Suppressor macrophage treated with lipopolysaccharide for 1 hour (primary cell): ENCODE results near the gene TOR1B.

Experiments
- DNase-seq, 3 donors: peaks; one replicate each; pipeline ENCODE4 v3.0.0-alpha.2; 2020 to 2022

The TOR1B gene

DNA sequence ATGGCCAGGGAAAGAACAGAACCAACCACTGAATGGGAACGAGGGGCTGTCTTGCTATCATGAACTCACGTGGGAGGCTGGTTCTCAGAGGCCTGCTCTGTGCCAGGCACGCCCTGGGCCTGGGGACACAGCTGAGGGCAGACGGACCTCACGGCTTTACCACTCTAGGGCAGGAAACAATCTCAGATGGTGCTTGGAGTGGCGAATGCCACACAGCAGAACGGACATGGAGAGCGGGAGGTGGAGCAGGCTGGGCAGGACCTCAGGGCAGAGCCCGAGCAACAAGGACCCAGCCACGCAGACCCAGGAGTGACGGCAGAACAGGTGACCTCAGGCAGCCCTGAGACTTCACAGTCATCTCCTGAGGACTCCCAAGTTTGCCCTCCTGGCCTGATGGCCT is 12.3 kb downstream of the TOR1B start:
- no peak for DNase-seq

DNA sequence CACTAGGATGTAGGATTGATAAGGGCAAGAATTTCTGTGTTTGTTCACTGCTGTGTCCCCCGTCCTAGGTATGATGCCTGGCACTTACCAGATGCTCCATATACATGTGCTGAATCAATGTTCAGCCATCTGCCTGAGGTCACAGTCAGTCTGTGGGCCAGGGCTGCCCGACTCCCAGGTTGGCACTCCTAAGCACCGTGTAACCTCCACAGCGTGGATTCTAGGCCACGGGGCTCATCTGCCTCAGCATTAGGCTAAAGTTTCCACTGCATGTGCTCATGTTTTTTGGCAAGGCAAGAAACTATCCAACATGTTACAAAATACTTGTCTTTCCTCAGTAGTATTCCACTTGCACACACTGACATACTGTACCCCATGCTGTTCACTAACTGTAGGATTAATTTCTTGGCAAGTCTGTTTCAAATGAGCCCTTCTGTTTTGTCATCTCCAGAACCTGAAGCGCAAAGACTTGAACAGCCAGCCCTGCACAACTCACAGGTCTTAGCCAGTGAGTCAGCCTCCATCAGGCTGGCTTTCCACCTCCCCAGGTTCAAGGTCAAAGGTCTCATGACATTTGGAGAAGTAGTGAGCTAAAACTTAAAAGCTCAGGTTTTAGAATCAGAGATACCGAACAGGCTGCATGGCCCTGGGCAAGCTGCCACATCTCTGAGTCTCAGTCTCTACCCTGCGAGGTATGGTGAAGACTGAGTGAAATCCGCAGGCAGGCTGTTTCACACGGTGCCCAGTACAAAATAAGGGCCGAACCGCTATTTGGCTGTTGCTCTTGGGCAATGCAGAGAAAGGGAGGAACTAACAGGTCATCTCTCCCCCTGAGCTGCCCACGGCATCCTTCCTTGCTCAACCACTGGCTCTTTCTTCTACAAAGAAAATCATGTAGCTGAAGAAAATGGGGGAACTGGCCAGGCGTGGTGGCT is 13.8 kb downstream of the TOR1B start:
- peak; percentile 77 to 83 (median 81) for DNase-seq

DNA sequence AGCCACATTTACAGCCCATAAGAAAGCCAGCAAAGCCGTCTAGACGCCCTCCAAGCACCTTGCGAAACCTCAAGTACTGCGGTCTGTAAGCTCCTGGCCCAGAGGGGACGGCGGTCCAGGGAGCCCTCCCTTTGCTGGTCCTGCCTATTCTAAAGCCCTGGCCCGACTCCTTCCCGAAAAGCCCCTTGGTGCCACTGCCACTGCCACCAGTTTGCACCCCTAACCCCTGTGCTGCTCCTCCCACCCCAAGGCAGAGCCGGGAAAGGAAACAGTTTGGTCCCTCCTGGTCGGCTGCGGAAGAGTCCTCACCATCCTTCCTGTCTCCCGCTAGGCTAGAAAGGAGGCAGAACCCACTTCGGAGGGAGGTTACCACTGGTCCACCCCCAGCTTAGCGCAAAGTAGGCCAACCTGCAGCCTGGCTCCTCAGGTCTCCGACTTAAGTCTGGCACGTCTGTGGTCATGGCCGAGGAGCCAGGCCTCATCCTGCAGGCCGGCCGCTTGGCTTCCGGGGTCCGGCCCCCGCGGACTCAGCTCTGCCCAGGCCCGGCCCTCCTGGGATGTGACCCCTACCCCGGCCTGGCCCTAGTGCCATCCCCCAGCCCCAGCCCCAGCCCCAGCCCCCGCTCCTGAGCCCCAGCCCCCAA is 20.0 kb downstream of the TOR1B start:
- DNase-seq: peak in 2 of 3 donors; percentile 31 to 56

DNA sequence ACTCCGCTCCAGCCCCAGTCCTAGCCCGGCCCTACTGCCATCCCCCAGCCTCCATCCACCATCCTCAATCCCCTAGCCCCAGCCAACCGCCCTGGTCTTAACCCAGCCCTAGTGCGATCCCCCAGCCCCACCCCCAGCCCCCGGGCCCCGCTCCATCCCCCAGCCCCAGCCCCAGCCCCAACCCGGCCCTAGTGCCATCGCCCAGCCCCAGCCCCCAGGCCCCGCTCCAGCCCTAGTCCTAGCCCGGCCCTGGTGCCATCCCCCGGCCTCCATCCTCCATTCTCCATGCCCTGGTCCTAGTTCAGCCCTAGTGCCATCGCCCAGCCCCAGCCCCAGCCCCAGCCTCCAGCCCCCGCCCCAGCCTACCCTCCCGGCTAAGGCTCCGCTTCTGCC is 20.6 kb downstream of the TOR1B start:
- no peak for DNase-seq

DNA sequence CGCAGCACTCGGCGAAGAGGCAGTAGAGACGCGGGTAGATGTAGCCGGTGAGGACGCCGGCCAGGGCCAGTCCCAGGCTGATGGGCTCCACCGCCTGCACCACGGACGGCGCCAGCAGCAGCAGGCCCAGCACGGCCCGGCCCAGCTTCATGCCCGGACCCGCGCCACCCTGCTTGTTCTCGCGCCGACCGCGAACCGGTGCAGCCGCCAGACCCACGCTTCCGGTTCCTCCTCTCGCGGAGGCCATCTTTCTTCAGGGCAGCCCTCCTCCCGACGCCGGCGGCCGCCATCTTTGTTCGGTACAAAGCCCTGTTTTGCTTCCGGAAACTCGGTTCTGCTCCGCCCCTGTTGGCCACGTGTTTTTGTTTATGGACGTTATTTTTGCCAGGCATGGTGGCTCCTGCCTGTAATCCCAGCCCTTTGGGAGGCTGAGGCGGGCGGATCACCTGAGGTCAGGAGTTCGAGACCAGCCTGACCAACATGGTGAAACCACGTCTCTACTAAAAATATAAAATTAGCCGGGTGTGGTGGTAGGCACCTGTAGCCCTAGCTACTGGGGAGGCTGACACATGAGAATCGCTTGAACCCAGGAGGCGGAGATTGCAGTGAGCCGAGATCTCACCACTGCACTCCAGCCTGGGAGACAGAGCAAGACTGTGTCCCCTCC is 21.1 kb downstream of the TOR1B start, which contains the start of gene TOR1A:
Gene TOR1A (minus strand): TSS at position 202 of the 667 bp plus-strand sequence. CDS start 51 bp downstream, at position 151.
- DNase-seq: peak; percentile 96

DNA sequence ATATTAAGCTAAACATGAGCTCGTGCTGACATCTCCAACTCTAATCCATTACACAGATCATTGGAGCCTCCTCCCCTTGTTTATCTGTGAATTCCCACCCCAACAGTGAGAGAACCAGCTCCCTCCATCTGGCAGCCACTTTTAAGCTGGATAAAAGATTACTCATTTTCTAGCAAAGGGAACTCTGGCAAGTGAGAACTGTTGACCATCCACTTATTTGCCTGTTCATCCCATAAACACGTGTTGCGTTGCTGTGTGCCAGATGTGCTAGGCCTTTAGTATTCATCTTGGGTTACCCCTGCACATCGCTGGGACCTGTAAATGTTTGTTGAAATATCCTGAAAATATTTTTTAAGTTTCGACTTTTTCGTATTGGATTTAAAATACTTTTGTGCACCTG is 23.4 kb downstream of the TOR1B start:
- no peak for DNase-seq

DNA sequence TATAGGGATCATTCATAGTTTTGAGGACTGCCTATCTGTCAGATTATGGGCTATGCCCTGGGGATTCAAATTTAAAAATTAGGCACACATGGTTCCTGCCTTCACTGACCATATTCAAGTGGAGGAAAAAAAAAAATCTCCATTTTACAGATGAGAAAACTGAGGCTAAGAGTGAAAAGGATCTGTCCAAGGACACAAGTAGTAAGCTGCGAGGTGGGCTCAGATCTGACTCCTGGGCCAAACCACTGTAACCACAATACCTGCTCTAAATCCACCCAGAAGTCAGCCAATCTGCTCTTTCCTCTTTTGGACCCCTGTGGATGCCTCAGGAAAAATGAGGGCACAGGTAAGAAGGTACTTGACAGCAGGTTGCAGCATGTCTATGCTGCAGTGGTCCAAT is 23.8 kb downstream of the TOR1B start:
- no peak for DNase-seq

DNA sequence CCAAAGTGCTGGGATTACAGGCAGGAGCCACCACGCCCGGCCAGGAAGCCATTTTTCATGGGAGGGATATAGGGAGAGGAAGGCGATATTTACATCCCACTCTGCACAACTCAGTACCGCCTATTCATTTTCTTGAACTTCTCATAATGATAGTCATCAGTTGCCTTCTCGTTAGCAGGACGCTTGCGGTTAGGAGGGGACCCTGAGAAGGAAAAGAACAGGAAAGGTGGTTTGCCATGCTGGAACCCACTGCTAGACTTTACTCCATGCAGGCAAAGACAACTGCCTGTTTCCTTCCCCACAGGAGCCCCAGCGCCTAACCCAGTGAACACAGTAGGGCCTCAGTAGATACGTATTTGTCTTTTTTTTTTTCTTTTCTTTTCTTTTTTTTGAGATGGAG is 25.1 kb downstream of the TOR1B start:
- no peak for DNase-seq

DNA sequence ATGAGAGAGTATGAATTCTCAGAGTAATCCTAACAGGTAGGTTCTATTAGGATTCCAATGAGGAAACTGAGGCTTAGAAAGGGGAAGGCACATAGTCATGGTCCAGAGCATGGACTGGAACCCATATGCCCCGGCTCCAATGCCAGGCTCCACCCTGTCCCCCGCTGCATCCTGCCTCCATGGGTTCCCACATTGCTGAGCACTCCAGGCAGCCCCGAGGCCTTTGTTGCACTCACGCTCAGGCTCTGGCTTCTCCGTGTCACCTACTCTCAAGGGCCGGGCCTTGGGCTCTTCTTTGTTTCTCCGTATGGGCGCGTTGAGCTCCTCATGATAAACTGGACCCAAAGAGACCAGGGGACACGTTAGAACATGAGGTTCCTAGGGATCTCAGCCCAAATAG is 26.0 kb downstream of the TOR1B start:
- no peak for DNase-seq

DNA sequence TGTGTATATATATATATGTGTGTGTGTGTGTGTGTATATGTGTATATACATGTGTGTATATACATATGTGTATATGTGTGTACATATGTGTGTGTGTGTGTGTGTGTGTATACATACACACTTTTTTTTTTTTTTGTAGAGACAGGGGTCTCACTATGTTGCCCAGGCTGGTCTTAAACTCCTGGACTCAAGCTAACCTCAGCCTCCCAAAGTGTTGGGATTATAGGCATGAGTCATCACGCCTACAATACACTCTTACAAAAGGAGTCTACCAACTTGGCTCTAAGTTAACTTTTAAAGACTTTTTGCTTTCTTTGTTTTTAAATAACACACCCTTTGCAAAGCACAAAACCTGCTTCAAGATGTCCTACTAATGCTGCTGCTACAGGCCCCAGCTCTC is 30.0 kb downstream of the TOR1B start:
- peak; percentile 26 to 51 (median 51) for DNase-seq

DNA sequence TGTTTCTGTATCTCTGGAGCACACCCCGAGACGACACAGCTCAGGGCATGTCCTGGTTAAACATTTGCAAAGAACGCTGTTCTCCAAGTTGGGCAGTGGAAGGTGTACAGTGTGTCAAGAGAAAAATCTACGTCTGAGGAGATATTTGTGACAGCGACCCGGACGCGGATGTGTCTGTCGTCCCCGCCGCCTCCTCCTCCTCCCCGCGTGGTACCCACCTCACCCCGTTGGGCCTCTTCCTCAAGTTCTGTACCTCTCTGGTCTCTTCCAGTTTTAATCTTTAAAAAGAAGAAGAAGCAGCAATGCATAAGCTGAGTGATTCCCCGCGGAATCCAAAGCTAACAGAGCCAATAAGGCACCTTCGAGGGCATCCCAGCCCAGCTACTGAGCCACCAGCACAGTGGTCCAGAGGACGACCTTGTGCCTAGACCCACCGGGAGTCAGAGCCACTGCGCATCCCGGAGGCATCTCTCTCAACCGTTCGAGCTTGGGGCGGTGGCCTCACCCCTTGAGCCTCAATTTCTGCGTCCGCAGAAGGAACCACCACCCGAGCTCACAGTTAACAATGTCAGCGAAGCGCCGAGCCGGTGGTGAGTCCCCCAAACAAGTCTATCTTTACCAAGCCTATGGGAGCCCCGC is 31.6 kb downstream of the TOR1B start:
- peak in 2 of 3 donors; percentile 24 to 47 for DNase-seq

DNA sequence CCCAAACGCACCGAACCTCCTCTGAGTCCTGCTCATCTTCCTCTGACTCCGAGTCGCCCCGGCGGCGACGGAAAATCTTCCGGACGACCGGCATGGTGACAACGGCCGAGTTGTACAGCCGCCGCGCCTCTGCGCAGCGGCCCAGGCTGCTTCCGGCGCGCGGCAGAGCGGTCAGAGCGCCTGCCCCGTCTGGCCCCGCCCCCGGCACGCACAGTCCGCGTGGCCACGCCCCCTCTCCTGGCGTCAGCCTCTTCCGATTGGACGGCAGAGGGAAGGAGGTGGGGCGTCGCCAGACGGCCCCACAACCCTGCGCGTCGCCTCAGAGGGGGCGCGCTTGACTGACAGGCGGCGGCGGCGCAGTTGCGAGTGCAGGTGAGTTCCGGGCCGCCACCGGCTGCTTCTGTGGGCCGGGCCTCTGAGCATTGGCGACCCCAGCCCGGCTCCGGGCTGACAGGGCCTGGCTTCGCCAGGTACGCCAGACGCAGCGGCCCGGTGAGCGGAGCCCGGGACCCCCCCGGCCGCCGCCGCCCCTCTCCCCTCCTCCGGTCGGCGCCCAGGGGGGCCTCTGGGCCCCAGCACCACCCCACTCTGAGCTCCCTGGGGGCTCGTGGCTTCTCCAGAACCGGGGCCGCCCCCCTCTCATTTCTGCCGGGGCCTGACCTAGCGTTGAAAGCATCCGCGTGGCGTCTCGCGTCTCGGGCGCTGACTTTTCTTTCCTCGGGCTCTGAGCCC is 32.3 kb downstream of the TOR1B start, which contains the start of the genes C9orf78 and USP20:
Gene C9orf78 (minus strand): TSS at position 148 of the 732 bp plus-strand sequence. CDS start 54 bp downstream, at position 94.
Gene USP20 (plus strand): TSS at position 331 of the 732 bp plus-strand sequence. CDS start 17,098 bp downstream, outside the sequence.
- peak; percentile 98 to 100 (median 99) for DNase-seq

DNA sequence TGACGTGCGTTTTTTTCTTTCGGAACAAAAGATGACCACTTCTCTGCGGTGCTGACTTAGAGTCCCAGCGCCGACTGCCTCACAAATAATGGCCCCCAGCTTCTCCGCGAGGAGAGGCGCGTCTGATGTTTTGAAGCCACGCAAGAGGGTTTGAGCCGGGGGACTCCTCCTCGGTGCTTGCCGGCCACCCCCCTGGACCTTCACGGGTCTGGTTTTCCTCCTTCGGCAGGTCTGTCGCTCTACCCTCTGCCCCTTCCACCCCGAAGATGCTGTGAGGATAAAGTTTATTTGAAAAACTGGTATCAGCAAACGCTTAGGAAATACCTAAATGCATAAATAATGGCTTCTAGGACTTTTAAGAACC is 32.9 kb downstream of the TOR1B start:
- no peak for DNase-seq

DNA sequence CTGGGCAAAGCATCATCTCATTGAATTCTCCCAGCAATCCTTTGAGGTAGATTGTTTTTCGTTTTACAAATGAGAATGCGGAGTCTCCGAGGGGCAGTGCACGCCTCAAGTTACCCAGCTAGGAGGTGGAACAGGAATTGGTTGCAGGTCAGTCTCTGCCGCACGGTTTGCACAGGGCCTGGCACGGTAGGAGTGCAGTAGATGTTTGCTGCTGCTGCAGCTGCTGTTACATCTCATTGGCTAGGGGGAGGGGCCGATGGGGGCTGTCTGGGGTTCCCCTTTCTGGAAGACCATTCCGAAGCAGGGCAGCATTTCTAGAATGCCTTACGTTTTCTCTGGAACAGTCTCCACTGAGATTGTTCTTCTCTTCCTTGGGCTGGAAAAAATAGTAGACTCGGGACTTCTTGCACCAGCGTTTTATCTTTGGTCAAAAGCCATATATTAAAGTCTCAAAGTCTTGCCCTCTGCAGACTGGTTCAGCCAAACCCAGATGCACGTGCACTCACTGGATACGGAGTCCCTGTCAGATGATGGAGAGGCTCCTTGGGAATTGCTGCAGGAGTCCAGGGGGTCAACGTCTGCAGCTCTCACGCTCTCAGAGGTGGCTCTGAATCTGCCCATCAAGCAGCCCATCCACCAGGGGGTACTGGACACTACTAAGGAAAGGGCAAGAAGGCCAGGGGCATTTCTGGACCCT is 33.5 kb downstream of the TOR1B start:
- peak in 1 of 3 donors; percentile 29 for DNase-seq

DNA sequence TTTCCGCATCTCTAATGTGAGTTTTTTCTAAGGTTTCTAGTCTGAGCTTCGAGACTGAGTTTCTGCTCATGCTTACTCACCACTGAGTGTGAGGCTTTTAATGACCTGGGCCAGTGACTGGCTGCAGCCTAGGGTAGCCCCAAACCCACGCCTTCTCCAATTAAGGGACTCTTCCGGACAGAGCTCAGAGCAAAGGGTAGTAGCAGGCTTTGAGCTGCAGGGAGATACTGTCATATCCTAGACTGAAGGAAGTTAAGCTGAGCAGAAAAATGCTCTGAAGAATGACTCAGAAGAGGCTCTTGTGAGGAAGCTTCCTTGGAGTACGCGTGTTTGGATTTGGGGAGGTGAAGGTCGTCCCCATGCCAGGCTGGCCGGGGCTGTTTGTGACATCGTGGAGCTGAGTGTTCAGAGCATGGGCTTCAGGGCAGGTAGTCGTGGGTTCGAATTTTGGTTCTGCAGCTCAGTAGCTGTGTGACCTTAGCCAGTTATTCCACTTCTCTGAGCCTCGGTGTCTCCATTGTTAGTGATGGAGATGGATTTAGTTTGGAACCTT is 35.8 kb downstream of the TOR1B start:
- DNase-seq: peak; percentile 60 to 83 (median 73)

DNA sequence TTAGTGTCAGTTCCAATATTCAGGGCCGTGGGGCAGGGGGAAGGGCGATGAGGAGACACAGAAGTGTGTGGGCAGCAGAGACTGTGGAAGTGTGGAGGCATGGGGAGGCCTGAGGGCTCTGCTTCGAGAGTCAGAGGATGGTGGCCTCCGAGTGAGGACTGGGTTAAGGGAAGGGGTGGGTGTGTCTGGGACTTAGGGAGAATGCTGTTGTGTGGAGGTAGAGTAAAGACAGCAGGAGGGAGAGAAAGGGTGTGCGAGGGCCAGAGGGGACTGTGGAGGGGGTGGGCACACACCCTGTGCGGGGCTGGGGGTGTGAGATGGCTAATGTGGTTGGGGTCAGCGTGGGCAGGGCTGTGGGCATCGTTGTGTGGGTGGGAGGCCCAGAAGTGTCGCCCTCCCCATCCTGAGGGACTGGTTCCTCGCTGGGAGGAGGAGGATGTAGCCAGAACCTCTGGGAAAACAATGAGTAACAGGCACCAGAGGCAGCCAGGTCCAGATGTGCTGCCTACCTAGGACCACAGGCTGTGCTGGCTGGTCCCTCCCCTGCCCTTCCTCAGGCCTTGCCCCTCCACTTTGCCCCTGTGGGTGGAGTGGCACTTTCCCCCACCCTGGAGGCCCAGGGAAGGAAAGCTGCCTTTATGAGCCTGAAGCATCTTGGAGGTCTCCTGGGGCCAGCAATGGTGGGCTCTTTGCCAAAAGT is 36.5 kb downstream of the TOR1B start:
- DNase-seq: no peak

DNA sequence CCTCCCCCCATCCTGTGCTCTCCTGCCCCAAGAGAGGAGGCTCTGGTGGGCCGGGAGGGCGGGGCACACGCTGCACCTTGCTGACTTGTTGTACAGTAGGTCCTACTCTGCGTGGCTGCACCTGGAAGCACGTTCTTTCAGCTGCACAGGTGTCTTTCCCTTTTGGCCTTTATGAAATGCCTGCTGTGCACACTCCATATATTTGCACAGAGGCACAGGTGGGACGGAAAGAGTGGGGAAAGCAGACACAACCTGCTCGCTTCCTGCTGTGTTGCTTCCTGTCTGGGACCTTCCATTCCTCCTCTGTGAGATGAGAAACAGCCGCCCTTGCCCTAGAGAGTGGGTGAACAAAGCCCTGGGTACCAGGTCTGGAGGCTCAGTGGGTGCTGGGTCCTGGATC is 37.0 kb downstream of the TOR1B start:
- no peak for DNase-seq

DNA sequence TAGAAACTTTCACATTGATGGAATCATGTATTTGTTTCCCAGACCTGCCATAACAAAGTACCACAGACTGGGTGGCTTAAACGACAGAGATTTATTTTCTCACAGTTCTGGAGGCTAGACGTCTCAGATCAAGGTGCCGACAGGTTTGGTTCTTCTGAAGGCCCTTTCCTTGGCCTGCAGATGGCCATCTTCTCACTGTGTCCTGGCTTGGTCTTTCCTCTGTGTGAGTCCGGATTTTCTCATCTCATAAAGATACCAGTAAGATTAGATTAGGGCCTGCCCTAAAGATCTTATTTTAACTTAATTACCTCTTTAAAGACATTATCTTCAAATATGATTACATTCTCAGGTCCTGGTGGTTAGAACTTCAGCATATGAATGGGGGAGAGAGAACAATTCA is 38.1 kb downstream of the TOR1B start:
- no peak for DNase-seq

DNA sequence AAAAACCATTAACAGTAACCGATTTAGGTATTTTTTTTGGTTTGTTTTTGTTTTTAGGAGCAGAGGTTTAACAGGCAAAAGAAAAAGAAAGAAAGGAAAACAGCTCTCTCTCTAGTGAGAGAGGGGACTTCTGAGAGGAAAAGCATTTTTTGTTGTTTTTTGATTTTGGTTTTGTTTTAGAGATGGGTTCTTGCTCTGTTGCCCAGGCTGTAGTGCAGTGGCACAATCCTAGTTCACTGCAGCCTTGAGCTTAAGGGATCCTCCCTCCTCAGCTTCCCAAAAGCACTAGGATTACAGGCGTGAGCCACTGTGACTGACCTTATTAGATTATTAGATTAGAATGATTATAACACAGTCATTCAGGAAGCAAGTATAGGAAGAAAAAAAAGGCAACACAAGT is 42.4 kb downstream of the TOR1B start:
- DNase-seq: no peak

DNA sequence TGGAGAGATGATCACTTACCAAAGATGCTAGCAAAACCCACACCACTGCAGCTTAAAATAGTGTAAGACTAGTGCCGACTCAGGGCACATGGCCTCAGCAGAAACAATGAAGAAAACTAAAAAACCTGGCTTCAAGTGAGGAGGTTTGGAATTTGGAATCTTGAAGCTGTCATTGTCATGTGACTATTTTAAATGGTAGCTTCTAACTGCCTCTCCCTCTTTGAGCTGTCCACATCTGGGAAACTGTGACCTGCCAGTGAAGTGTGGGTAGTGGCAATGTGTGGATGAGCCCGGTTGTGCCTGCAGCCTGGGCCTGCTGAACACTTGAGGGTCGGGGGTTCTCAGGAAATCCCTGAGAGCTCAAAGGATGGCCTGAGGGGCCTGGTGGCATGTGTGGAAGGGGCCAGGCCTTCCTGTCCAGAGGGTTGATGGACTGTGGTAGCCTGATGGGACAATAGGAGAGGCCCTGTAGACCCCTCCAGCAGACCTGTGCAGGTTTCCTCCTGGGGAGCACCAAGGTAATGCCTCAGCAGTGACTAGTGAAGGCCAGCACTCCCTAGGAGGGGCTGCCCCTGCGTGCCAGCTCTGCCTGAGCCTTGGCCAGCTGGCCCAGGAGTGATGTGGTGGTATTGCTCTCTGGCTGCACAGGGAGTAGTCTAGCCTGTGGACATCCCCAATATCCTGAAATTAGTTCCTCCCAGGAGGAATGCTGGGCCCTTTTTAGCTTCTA is 45.9 kb downstream of the TOR1B start:
- no peak for DNase-seq
